ENCODE results near the gene ASB18. TPM values are rescaled to one million over a fixed set of nuclear protein-coding genes. Genes with fewer than 3 reads are reported as not detected.

The ASB18 gene
- total RNA-seq, 1 donor from 2014 or later = not detected

- DNase-seq (ENCODE audit: low read depth) = no peak
- Histone ChIP-seq H3K36me3 (ENCODE audit: control insufficient read depth, insufficient read depth, low read length) (no peaks in the 10 kb centered on the region), H3K4me3 (ENCODE audit: low read depth, low read length) (no peak overlapping the region), H3K27me3 (ENCODE audit: control insufficient read depth, insufficient read depth, low read length) (no peaks in the 10 kb centered on the region)
- TF ChIP-seq CTCF (IDR thresholded peaks at IDR 0.05; ENCODE audit: insufficient read depth, low read length, poor library complexity, severe bottlenecking) = no peak
Observed at GRCh38 chr2:236298924-236299475, 34.8 kb upstream of the ASB18 start.

- no peak for TF ChIP-seq CTCF (IDR thresholded peaks at IDR 0.05; ENCODE audit: insufficient read depth, low read length, poor library complexity, severe bottlenecking)
- Histone ChIP-seq H3K4me3 (ENCODE audit: low read depth, low read length) (no peak overlapping the region), H3K36me3 (ENCODE audit: control insufficient read depth, insufficient read depth, low read length) (no peaks in the 10 kb centered on the region), H3K27me3 (ENCODE audit: control insufficient read depth, insufficient read depth, low read length) (no peaks in the 10 kb centered on the region)
- DNase-seq (ENCODE audit: low read depth) = no peak
Observed at GRCh38 chr2:236295481-236295880, 31.3 kb upstream of the ASB18 start.

DNA sequence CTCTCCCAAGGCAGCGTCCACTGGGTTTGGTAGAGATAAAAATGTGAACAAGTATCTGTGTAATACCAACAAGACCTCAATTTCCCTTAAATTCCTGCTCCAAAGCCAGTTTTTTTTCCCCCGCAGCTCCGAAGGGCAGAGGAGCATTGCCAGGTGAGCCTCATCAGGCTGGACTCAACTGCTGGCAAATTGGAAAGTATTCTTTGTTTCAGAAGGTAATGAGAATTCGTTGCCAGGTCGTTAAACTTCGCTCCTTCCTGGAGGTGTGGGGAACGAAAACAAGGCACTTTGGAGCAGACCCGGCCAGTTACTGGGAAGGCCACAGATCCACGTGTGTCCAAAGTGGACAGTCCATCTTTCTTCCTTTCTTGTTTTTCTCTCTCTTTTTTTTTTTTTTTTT, 30.4 kb upstream of the ASB18 start:
- no peaks in the 10 kb centered on the region for H3K36me3 ChIP-seq (ENCODE audit: control insufficient read depth, insufficient read depth, low read length)
- no peak for DNase-seq (ENCODE audit: low read depth)
- peaks cover 3% of the 10 kb centered on the region for H3K27me3 ChIP-seq (ENCODE audit: control insufficient read depth, insufficient read depth, low read length)
- H3K4me3 ChIP-seq (ENCODE audit: low read depth, low read length) = no peak overlapping the region
- no peak for TF ChIP-seq CTCF (IDR thresholded peaks at IDR 0.05; ENCODE audit: insufficient read depth, low read length, poor library complexity, severe bottlenecking)

DNA sequence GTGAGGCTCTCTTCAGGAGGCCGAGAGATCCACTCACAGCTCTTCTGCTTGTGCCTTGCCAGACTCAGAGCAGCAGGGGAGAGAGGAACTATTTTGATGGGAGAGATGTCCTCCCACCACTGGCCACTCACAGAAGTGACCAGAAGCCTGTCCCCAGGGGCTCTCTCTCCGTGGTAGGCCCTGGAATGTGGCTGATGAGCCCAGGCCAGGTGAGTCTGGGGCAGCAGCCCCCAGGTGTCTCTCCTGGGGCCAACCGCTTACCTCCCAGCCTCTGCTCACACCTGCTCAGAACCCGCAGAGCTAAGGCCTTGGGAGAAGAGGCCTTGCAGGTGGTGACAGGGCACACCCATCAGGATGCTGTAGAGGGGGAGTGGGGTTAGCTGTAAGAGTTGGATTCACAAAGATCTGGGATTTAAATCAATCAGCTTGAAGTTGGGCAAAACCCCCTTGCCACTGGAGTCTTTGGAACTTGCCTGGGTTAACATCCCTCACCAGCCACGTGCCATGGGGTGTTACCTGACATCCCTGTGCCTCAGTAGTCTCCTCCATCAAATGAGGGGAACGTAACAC, 29.1 kb upstream of the ASB18 start:
- DNase-seq (ENCODE audit: low read depth) = no peak
- no peaks in the 10 kb centered on the region for H3K36me3 ChIP-seq (ENCODE audit: control insufficient read depth, insufficient read depth, low read length)
- peaks cover 3% of the 10 kb centered on the region for H3K27me3 ChIP-seq (ENCODE audit: control insufficient read depth, insufficient read depth, low read length)
- TF ChIP-seq CTCF (IDR thresholded peaks at IDR 0.05; ENCODE audit: insufficient read depth, low read length, poor library complexity, severe bottlenecking) = no peak
- no peak overlapping the region for H3K4me3 ChIP-seq (ENCODE audit: low read depth, low read length)

DNA sequence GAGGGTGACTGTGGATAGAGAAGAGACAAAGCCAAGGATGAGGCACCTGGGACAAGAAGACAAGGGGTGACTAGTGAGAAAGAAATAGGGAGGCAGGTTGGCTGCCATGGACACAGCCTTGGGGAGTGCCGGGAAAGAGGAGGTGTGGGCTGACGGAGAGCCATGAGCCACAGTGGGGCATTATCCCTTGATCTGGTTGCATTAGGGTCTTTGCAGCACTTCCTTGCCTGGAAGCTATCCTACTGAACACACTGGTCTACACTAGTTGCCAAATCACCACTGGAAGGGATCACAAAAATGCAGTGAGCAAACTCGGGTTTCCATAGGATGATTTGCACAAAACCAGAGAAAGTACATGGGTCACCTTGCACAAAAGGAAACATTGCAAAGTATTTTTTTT, 27.7 kb upstream of the ASB18 start:
- Histone ChIP-seq H3K36me3 (ENCODE audit: control insufficient read depth, insufficient read depth, low read length) (no peaks in the 10 kb centered on the region), H3K4me3 (ENCODE audit: low read depth, low read length) (no peak overlapping the region), H3K27me3 (ENCODE audit: control insufficient read depth, insufficient read depth, low read length) (peaks cover 5% of the 10 kb centered on the region)
- no peak for TF ChIP-seq CTCF (IDR thresholded peaks at IDR 0.05; ENCODE audit: insufficient read depth, low read length, poor library complexity, severe bottlenecking)
- no peak for DNase-seq (ENCODE audit: low read depth)

DNA sequence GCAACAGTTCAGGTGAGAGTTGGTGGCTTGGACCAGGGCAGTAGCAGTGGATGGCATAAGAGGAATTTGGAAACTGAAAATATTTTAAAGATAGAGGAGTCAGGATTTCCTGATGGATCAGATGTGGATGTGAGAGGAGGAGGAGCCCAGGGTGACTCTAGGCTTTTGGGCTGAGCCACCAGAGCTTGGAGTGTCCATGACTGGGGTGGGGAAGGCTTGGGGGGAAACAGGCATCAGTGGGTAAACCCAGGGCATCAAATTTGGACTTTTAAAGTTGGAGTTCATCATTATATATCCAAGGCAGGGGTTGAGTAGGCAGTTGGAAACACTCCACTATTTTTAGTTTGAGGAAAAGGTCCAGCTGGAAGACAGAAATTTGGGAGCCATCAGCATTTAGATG, 27.3 kb upstream of the ASB18 start:
- Histone ChIP-seq H3K27me3 (ENCODE audit: control insufficient read depth, insufficient read depth, low read length) (peaks cover 5% of the 10 kb centered on the region), H3K36me3 (ENCODE audit: control insufficient read depth, insufficient read depth, low read length) (no peaks in the 10 kb centered on the region), H3K4me3 (ENCODE audit: low read depth, low read length) (no peak overlapping the region)
- TF ChIP-seq CTCF (IDR thresholded peaks at IDR 0.05; ENCODE audit: insufficient read depth, low read length, poor library complexity, severe bottlenecking) = no peak
- DNase-seq (ENCODE audit: low read depth) = no peak
